Adrenal gland (tissue), 5 donors: ENCODE data around the gene MEGF11.

Experiments used
- CTCF ChIP-seq, 6 experiments: fragments of 450-650 bp in 4 of 6; fragments of 200-600 bp in 2 of 6; sonication (generic) in 1 of 6; IDR thresholded peaks; 1 replicate in 5 of 6; 2 replicates in 1 of 6; pipeline versions ENCODE4 v1.5.1 to v1.8.0; 2016 to 2021; ENCODE audit warnings: antibody characterized with exemption in 6 of 6, mild to moderate bottlenecking in 2 of 6, moderate library complexity in 1 of 6
- POLR2A ChIP-seq, 2 donors: fragments of 450-650 bp; IDR thresholded peaks; one replicate each; pipeline ENCODE4 v1.6.1; 2017; ENCODE audit warnings: antibody characterized with exemption in 2 of 2, mild to moderate bottlenecking in 2 of 2, moderate library complexity in 1 of 2
- donor health status: DM: no; HTN: no; CAD: no.

- TF ChIP-seq CTCF (IDR thresholded peaks at IDR 0.05) (no peak), POLR2A (IDR thresholded peaks at IDR 0.05) (no peak)
These were observed 152.8 kb downstream of the MEGF11 start for GRCh38 chr15:66100761-66101160.
